CD8-positive, alpha-beta memory T cell (primary cell): ENCODE results near the gene BAIAP2L1. TPM values are rescaled to one million over a fixed set of nuclear protein-coding genes. Genes with fewer than 3 reads are reported as not detected.

Experiments
- CTCF ChIA-PET: fragments of 350-600 bp; sonication (Branson Sonifier 250); formaldehyde crosslinking; loops from one replicate; lab custom pipeline; 2021; ENCODE audit warnings: antibody characterized with exemption; lab: Charles Lee
- POLR2A ChIA-PET: fragments of 350-600 bp; sonication (Branson Sonifier 250); formaldehyde crosslinking; loops from one replicate; lab custom pipeline; 2021; ENCODE audit warnings: antibody characterized with exemption; lab: Charles Lee
- DNase-seq, 5 donors: peaks; one replicate each; pipeline versions ENCODE4 v3.0.0 to v3.0.0-alpha.2; 2020 to 2022; ENCODE audit warnings: mixed read lengths in 1 of 5
- H3K27ac ChIP-seq: one replicate; pipeline ENCODE4 v1.7.0; 2013; ENCODE audit warnings: low read depth, mild to moderate bottlenecking, low read length, moderate library complexity
- H3K27me3 ChIP-seq: 2 replicates; pipeline ENCODE4 v1.7.0; 2013; ENCODE audit warnings: low read length, mild to moderate bottlenecking; ENCODE audit not compliant: insufficient read depth, poor library complexity, severe bottlenecking
- H3K36me3 ChIP-seq: 2 replicates; pipeline ENCODE4 v1.7.0; 2013; ENCODE audit warnings: mild to moderate bottlenecking, low read length, moderate library complexity; ENCODE audit not compliant: insufficient read depth
- H3K4me1 ChIP-seq: 2 replicates; pipeline ENCODE4 v1.7.0; 2013; ENCODE audit warnings: mild to moderate bottlenecking, low read length, moderate library complexity; ENCODE audit not compliant: insufficient read depth
- H3K4me3 ChIP-seq: 2 replicates; pipeline ENCODE4 v1.7.0; 2013; ENCODE audit warnings: mild to moderate bottlenecking, low read length
- H3K9me3 ChIP-seq: 2 replicates; pipeline ENCODE4 v1.7.0; 2013; ENCODE audit warnings: mild to moderate bottlenecking, low read length
- H3K27ac Mint-ChIP-seq, 8 donors: one replicate each; pipeline ENCODE4 v1.8.0; 2020 to 2021; ENCODE audit warnings: mixed read lengths in 8 of 8, mild to moderate bottlenecking in 6 of 8, inconsistent platforms in 3 of 8, moderate library complexity in 3 of 8
- H3K27me3 Mint-ChIP-seq, 2 donors: one replicate each; pipeline ENCODE4 v1.8.0; 2020 to 2021; ENCODE audit warnings: mixed read lengths in 2 of 2, mild to moderate bottlenecking in 1 of 2, moderate library complexity in 1 of 2
- H3K36me3 Mint-ChIP-seq, 3 donors: one replicate each; pipeline ENCODE4 v1.8.0; 2020 to 2021; ENCODE audit warnings: mixed read lengths in 3 of 3, inconsistent platforms in 1 of 3, mild to moderate bottlenecking in 1 of 3
- H3K4me1 Mint-ChIP-seq, 3 donors: one replicate each; pipeline ENCODE4 v1.8.0; 2020 to 2021; ENCODE audit warnings: mixed read lengths in 3 of 3, inconsistent platforms in 1 of 3, mild to moderate bottlenecking in 1 of 3
- H3K4me3 Mint-ChIP-seq, 7 donors: one replicate each; pipeline ENCODE4 v1.8.0; 2020 to 2021; ENCODE audit warnings: mixed read lengths in 7 of 7, mild to moderate bottlenecking in 6 of 7, moderate library complexity in 4 of 7, inconsistent platforms in 2 of 7
- H3K9me3 Mint-ChIP-seq, 5 donors: one replicate each; pipeline ENCODE4 v1.8.0; 2020 to 2022; ENCODE audit warnings: mixed read lengths in 5 of 5, mild to moderate bottlenecking in 3 of 5, moderate library complexity in 2 of 5, inconsistent platforms in 1 of 5
- polyA plus RNA-seq: library from polyadenylated mRNA; unstranded; fragments of 300-500 nt; fragmentation: Illumina TruSeq; gene quantifications from one replicate; pipeline ENCODE4 v1.2.3, GENCODE V29; 2021
- total RNA-seq, 2 experiments: library from RNA; stranded (reverse); gene quantifications; one replicate each; pipeline ENCODE4 v1.2.3, GENCODE V29; 2021

The BAIAP2L1 gene
- total and polyA plus RNA-seq, 3 experiments from 2014 or later: 0.29 to 1.3 (median 0.58) TPM

DNA sequence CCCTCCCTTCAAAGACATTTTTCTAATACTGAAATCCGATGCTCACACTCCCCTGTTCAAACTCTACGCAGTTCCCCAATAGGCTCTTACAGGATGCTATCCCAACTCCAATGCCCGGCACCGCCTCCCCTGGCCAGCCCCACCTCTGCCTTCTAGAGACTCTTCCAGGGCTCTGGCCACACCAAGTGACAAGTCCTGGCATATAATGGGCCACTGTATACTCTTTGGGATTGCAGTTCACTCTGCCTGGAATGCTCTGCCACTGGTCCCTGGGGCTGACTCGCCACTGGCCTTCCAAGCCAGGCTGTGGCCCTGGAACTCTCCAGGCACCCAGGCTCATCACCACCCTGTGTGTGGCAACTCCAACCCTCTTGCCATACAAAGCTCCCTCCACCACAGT lies 122.5 kb downstream of the BAIAP2L1 start:
- no peak for DNase-seq
- Mint-ChIP-seq H3K4me1 (peaks cover 17 to 19% (median 19%) of the 10 kb centered on the region in 3 donors), H3K27ac (peak overlapping the region in 2 of 8 donors; percentile 33 to 70), H3K9me3 (no peaks in the 10 kb centered on the region), H3K27me3 (peaks cover 0 to 1% of the 10 kb centered on the region in 2 donors), H3K4me3 (peak overlapping the region in 1 of 7 donors; percentile 40), H3K36me3 (peaks cover 0 to 5% (median 0%) of the 10 kb centered on the region in 3 donors)
- H3K9me3 ChIP-seq: no peaks in the 10 kb centered on the region
- H3K27ac ChIP-seq: no peak overlapping the region
- ChIA-PET CTCF (interaction anchor here (2.7 kb wide), 1 partner anchor 27 kb away, joined by 8 read pairs; no protein-coding TSS in a partner anchor), POLR2A (interaction anchor here (0.5 kb wide), 1 partner anchor 30 kb away, joined by 3 read pairs; no protein-coding TSS in a partner anchor)
- H3K4me3 ChIP-seq: no peak overlapping the region
- no peaks in the 10 kb centered on the region for H3K36me3 ChIP-seq
- H3K27me3 ChIP-seq: no peaks in the 10 kb centered on the region
- H3K4me1 ChIP-seq: peaks cover 21% of the 10 kb centered on the region

DNA sequence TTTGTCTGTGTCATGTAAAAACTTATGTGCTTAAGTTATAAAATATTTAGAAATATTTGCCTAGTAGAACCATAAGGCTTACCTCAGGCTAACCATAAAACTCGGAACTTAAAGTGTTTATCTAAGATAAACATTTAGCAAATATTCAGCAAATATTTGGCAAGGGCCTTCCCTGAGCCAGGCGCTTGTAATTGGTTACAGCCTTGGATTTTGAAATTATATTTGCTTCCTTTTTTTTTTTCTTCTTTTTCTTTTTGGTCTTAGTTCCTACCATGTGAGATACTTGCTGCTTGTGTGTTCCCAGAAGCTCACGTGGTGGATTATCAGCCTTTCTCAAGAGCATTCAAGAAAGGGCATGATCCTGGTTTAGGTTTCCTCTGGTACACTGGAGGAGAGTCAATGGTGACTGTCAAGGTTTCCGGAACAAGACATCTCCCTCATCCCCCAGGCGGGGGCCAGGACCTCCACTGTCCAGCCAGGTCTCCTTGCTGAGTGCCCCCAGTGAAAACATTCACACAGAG lies 124.6 kb downstream of the BAIAP2L1 start:
- H3K27me3 Mint-ChIP-seq: no peaks in the 10 kb centered on the region
- no peak overlapping the region for H3K27ac ChIP-seq
- no peak for DNase-seq
- H3K4me3 ChIP-seq: no peak overlapping the region
- H3K4me1 ChIP-seq: peaks cover 7% of the 10 kb centered on the region
- H3K4me1 Mint-ChIP-seq: peaks cover 4 to 8% (median 5%) of the 10 kb centered on the region in 3 donors
- H3K27me3 ChIP-seq: no peaks in the 10 kb centered on the region
- no peak overlapping the region for H3K27ac Mint-ChIP-seq
- no peaks in the 10 kb centered on the region for H3K9me3 Mint-ChIP-seq
- ChIA-PET POLR2A (no interaction called here), CTCF (interaction anchor here (1.6 kb wide), 1 partner anchor 9 kb away, joined by 3 read pairs; no protein-coding TSS in a partner anchor)
- no peaks in the 10 kb centered on the region for H3K36me3 ChIP-seq
- H3K36me3 Mint-ChIP-seq: no peaks in the 10 kb centered on the region
- no peaks in the 10 kb centered on the region for H3K9me3 ChIP-seq
- no peak overlapping the region for H3K4me3 Mint-ChIP-seq

DNA sequence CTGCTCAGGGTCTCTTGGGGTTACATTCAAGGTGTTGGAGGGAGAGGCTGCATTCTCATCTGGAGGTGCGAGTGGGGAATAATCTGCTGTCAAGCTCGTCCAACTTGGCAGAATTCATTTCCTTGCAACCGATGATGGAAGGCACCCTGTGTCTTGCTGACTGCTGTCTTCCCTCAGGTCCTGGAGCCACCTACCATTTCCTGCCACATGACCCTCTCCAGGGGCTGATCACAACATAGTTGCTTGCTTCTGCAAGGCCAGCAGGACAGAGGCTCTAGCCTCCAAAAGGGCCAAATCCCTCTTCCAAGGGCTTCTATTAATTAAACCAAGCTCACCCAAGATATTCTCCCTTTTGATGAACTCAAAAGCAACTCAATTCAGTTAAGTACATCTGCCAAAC lies 133.6 kb downstream of the BAIAP2L1 start:
- no peaks in the 10 kb centered on the region for H3K27me3 Mint-ChIP-seq
- H3K4me1 Mint-ChIP-seq: peaks cover 0 to 2% (median 0%) of the 10 kb centered on the region in 3 donors
- peak overlapping the region in 2 of 8 donors; percentile 52 to 57 for H3K27ac Mint-ChIP-seq
- DNase-seq: no peak
- no peak overlapping the region for H3K4me3 Mint-ChIP-seq
- CTCF ChIA-PET: interaction anchor here (1.0 to 1.8 kb wide), 4 partner anchors 9 to 134 kb away, joined by 3 to 4 read pairs (median 4); partner anchors contain the start of gene BAIAP2L1
- Histone ChIP-seq H3K4me1 (no peaks in the 10 kb centered on the region), H3K9me3 (no peaks in the 10 kb centered on the region), H3K36me3 (no peaks in the 10 kb centered on the region), H3K4me3 (no peak overlapping the region), H3K27ac (no peak overlapping the region), H3K27me3 (no peaks in the 10 kb centered on the region)
- H3K9me3 Mint-ChIP-seq: no peaks in the 10 kb centered on the region
- H3K36me3 Mint-ChIP-seq: peaks cover 0 to 15% (median 0%) of the 10 kb centered on the region in 3 donors
- POLR2A ChIA-PET: no interaction called here

DNA sequence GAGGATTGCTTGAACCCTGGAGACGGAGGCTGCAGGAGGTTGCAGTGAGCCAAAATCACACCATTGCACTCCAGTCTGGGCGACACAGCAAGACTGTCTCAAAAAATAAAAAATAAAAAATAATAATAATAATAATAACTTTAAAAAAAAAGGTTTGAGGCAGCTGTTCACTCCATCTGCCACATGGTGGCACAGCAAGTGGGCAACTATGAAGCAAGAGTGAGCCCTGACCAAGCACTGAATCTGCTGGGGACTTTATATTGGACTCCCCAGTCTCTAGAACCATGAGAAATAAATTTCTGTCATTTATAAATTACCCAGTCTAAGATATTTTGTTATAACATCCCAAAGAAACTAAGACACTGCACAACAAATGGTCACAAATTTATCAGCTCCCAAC lies 134.1 kb downstream of the BAIAP2L1 start:
- Mint-ChIP-seq H3K4me3 (no peak overlapping the region), H3K9me3 (no peaks in the 10 kb centered on the region), H3K36me3 (peaks cover 0 to 18% (median 0%) of the 10 kb centered on the region in 3 donors), H3K27ac (no peak overlapping the region), H3K4me1 (peaks cover 0 to 2% (median 0%) of the 10 kb centered on the region in 3 donors), H3K27me3 (no peaks in the 10 kb centered on the region)
- DNase-seq: no peak
- no peak overlapping the region for H3K4me3 ChIP-seq
- H3K27ac ChIP-seq: no peak overlapping the region
- no peaks in the 10 kb centered on the region for H3K4me1 ChIP-seq
- ChIA-PET POLR2A (no interaction called here), CTCF (interaction anchor here (1.0 to 1.8 kb wide), 4 partner anchors 9 to 134 kb away, joined by 3 to 4 read pairs (median 4); partner anchors contain the start of gene BAIAP2L1)
- H3K36me3 ChIP-seq: peaks cover under 1% of the 10 kb centered on the region
- no peaks in the 10 kb centered on the region for H3K27me3 ChIP-seq
- no peaks in the 10 kb centered on the region for H3K9me3 ChIP-seq

DNA sequence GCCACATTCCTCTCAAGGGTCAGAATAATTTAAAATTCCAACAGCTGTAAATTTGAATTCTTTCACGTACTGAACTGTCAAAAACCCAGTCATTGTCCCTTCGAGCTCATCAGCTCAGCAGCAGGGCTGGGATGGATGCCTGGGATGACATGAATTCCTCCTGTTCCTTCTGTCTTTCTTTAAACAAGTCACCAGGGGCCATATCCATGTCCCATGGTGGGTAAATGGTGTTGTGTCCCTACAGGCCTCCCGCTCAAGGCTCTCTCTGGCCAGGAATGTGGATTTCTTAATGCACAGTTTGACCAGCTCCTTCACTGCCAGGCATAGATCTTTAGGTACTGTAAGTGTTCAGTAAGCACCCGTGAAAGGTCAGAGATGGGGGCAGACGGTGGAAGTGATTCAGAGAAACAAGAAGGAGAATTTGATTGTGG lies 135.0 kb downstream of the BAIAP2L1 start:
- Mint-ChIP-seq H3K27me3 (no peaks in the 10 kb centered on the region), H3K27ac (peak overlapping the region in 1 of 8 donors; percentile 18), H3K4me1 (peaks cover 0 to 2% (median 0%) of the 10 kb centered on the region in 3 donors), H3K9me3 (no peaks in the 10 kb centered on the region), H3K36me3 (peaks cover 0 to 27% (median 0%) of the 10 kb centered on the region in 3 donors), H3K4me3 (no peak overlapping the region)
- Histone ChIP-seq H3K36me3 (peaks cover 6% of the 10 kb centered on the region), H3K27me3 (no peaks in the 10 kb centered on the region), H3K27ac (no peak overlapping the region), H3K9me3 (no peaks in the 10 kb centered on the region), H3K4me1 (no peaks in the 10 kb centered on the region), H3K4me3 (no peak overlapping the region)
- CTCF ChIA-PET: no interaction called here
- POLR2A ChIA-PET: no interaction called here
- no peak for DNase-seq

DNA sequence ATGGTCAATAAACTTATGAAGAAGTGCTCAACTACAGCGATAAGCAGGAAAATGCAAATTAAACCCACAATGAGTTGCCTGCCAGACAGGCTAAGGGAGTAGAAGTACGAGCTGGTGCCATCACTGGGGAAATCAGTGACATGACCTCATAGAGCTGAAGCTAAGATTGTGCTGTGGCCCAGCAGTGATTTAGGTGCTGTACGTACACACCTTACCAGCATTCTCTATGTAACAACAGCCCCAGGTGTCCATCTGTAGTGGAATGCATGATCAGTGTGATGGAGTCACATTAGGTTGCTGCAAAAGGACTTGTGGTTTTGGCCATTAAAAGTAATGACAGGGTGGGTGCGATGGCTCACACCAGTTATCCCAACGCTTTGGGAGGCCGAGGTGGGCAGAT lies 143.2 kb downstream of the BAIAP2L1 start:
- no peak overlapping the region for H3K4me3 Mint-ChIP-seq
- no peak for DNase-seq
- ChIA-PET POLR2A (no interaction called here), CTCF (interaction anchor here (1.5 kb wide), 1 partner anchor 9 kb away, joined by 4 read pairs; no protein-coding TSS in a partner anchor)
- no peaks in the 10 kb centered on the region for H3K27me3 ChIP-seq
- no peaks in the 10 kb centered on the region for H3K9me3 ChIP-seq
- H3K27ac Mint-ChIP-seq: peak overlapping the region in 1 of 8 donors; percentile 43
- H3K27ac ChIP-seq: no peak overlapping the region
- peaks cover 6% of the 10 kb centered on the region for H3K36me3 ChIP-seq
- H3K36me3 Mint-ChIP-seq: peaks cover 0 to 52% (median 9%) of the 10 kb centered on the region in 3 donors
- no peaks in the 10 kb centered on the region for H3K9me3 Mint-ChIP-seq
- peaks cover 13 to 27% (median 18%) of the 10 kb centered on the region in 3 donors for H3K4me1 Mint-ChIP-seq
- no peaks in the 10 kb centered on the region for H3K27me3 Mint-ChIP-seq
- H3K4me1 ChIP-seq: peaks cover 11% of the 10 kb centered on the region
- no peak overlapping the region for H3K4me3 ChIP-seq

DNA sequence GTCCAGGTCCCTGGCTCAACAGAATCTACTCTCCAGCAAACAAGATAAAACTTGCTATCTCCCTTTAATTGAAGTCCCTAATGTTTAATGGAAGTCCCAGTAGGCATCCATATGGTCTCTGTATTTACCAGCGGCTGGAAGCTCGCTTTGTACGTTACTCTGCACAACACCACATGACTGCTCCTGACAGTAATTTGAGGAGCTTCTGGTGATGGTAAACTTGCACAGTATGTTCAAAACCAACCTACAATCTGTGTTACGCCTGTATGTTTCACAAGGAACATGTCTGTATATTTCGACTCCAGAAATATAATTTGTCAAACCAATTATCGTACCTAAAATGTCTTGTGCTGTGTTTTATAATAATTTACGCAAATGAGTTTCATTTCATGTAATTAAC lies 144.5 kb downstream of the BAIAP2L1 start:
- Mint-ChIP-seq H3K36me3 (peaks cover 0 to 47% (median 9%) of the 10 kb centered on the region in 3 donors), H3K4me1 (peaks cover 19 to 34% (median 24%) of the 10 kb centered on the region in 3 donors)
- CTCF ChIA-PET: no interaction called here

DNA sequence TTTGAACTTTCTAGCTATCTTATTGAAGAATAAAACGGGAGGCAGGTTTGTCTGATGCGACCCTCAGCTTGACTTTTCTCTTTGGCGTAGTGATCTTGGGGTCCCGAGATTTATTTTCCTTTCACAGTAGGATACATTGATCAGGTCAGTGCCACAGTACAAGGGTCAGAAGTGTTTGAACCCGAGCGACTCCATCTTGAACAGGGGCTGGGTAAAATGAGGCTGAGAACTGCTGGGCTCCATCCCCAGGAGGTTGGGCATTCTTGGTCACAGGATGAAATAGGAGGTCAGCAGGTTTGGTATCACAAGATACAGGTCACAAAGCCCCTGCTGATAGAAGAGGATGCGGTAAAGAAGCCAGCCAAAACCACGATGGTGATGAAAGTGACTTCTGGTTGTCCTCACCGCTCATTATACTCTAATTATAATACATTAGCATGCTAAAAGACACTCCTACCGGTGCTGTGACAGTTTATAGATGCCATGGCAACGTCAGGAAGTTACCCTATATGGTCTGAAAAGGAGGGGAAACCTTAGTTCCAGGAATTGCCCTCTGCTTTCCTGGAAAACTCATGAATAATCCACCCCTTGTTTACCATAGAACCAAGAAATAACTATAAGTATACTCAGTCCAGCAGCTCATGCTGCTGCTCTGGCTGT lies 145.8 kb downstream of the BAIAP2L1 start:
- ChIA-PET CTCF (no interaction called here), POLR2A (no interaction called here)
- Mint-ChIP-seq H3K9me3 (no peaks in the 10 kb centered on the region), H3K27me3 (no peaks in the 10 kb centered on the region), H3K36me3 (peaks cover 0 to 41% (median 9%) of the 10 kb centered on the region in 3 donors), H3K4me3 (peak overlapping the region in 3 of 7 donors; percentile 12 to 78 (median 49)), H3K4me1 (peaks cover 31 to 48% (median 37%) of the 10 kb centered on the region in 3 donors), H3K27ac (peak overlapping the region in 4 of 8 donors; percentile 55 to 85 (median 76))
- Histone ChIP-seq H3K4me3 (no peak overlapping the region), H3K27me3 (no peaks in the 10 kb centered on the region), H3K4me1 (peaks cover 26% of the 10 kb centered on the region), H3K36me3 (no peaks in the 10 kb centered on the region), H3K27ac (no peak overlapping the region), H3K9me3 (no peaks in the 10 kb centered on the region)
- DNase-seq: no peak

More for the DNA sequence above, 144.5 kb downstream of the BAIAP2L1 start:
- no peak overlapping the region for H3K27ac ChIP-seq
- no peaks in the 10 kb centered on the region for H3K27me3 ChIP-seq
- H3K4me3 ChIP-seq: no peak overlapping the region
- H3K27ac Mint-ChIP-seq: peak overlapping the region in 2 of 8 donors; percentile 22 to 91
- no peak for DNase-seq
- H3K36me3 ChIP-seq: peaks cover 1% of the 10 kb centered on the region
- H3K4me1 ChIP-seq: peaks cover 15% of the 10 kb centered on the region
- POLR2A ChIA-PET: no interaction called here
- peak overlapping the region in 1 of 7 donors; percentile 30 for H3K4me3 Mint-ChIP-seq
- no peaks in the 10 kb centered on the region for H3K9me3 Mint-ChIP-seq
- H3K27me3 Mint-ChIP-seq: no peaks in the 10 kb centered on the region
- H3K9me3 ChIP-seq: no peaks in the 10 kb centered on the region
